Measurements from ENCODE around the gene GALT.

DNA sequence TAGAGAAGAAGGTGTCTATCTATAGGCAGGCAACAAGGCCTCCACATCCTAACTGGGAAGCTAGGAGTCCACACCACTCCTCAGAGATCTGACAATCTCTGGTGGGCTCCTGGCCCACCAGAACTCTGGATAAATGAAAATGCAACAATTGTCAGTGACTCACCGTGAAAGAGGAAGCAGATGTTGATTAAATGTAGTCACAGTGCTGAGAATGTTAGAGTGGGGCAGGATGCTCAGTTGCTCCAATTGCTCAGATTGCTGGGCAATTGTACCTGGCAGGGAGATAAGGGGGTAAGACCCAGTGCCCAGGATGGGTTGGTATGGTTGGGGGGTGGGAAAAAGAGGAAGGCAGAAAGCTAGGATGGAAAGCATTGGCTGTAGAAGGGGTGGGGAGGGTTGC, 40.3 kb downstream of the GALT start:
- TF ChIP-seq CTCF (IDR thresholded peaks at IDR 0.05; ENCODE audit: low read depth, low read length, poor library complexity, severe bottlenecking) (no peak), EZH2phosphoT487 (IDR thresholded peaks at IDR 0.05; ENCODE audit: borderline replicate concordance, low read length) (no peak)

Measured in DOHH2 (cell line).